Endothelial cell of umbilical vein (primary cell): Measurements from ENCODE around the gene PTPRT.

ENCODE experiments used
- CTCF ChIP-seq, 2 donors: IDR thresholded peaks; 1 replicate in 1 of 2; 2 replicates in 1 of 2; pipeline ENCODE4 v1.5.1; 2011; ENCODE audit warnings: low read length in 2 of 2, mild to moderate bottlenecking in 2 of 2, moderate library complexity in 2 of 2, control low read depth in 1 of 2, inconsistent platforms in 1 of 2, low read depth in 1 of 2; ENCODE audit not compliant: insufficient read depth in 1 of 2; ENCODE audit errors: extremely low read depth in 1 of 2
- EZH2 ChIP-seq: IDR thresholded peaks from 2 replicates; pipeline ENCODE4 v1.6.1; 2012; ENCODE audit warnings: borderline replicate concordance, low read depth, mild to moderate bottlenecking, moderate library complexity, low read length, inconsistent platforms; ENCODE audit not compliant: severe bottlenecking
- FOS ChIP-seq: IDR thresholded peaks from 2 replicates; pipeline ENCODE4 v1.6.1; 2011; ENCODE audit warnings: mild to moderate bottlenecking, low read length, moderate library complexity, borderline replicate concordance; ENCODE audit not compliant: insufficient read depth
- GATA2 ChIP-seq: IDR thresholded peaks from 2 replicates; pipeline ENCODE4 v1.7.0; 2011; ENCODE audit warnings: low read depth, mild to moderate bottlenecking, moderate library complexity, mixed read lengths, low read length; ENCODE audit not compliant: insufficient read length, insufficient read depth
- JUN ChIP-seq: IDR thresholded peaks from 2 replicates; pipeline ENCODE4 v1.6.1; 2011; ENCODE audit warnings: borderline replicate concordance, low read depth; ENCODE audit not compliant: insufficient read length, insufficient read depth
- MAX ChIP-seq: IDR thresholded peaks from 2 replicates; pipeline ENCODE4 v1.6.1; 2011; ENCODE audit not compliant: insufficient read depth, insufficient read length
- MYC ChIP-seq: IDR thresholded peaks from one replicate; pipeline ENCODE4 v1.6.1; 2011; ENCODE audit warnings: mild to moderate bottlenecking, low read depth, low read length
- POLR2A ChIP-seq: IDR thresholded peaks from 2 replicates; pipeline ENCODE4 v1.6.1; 2012; ENCODE audit warnings: low read depth, mild to moderate bottlenecking, control low read depth, low read length
- POLR2AphosphoS5 ChIP-seq: IDR thresholded peaks from 2 replicates; pipeline ENCODE4 v1.6.1; 2012; ENCODE audit warnings: low read depth, mild to moderate bottlenecking, control low read depth, low read length, moderate library complexity; ENCODE audit not compliant: insufficient read depth

DNA sequence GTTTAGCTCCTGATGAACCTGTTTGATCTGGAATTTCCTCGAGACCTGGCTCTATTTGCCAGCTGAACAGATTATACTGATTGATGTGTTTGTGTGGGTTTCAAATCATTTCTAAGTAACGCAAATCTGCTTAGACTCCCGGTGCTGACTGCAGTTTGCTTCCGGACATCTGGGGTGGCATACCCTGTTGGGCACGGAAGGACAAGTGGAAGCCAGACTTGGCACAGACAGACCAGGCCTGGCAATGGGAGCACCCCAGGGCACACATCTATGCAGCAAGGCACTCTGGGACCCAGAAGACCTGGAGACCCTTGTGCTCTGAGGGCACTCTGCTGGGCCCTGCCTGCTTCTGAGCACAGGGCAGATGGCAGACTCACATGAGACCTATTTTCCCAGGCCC is 1137.8 kb downstream of the PTPRT start:
- TF ChIP-seq CTCF (IDR thresholded peaks at IDR 0.05; ENCODE audit: extremely low read depth in 1 of 2, insufficient read depth in 1 of 2, low read depth in 1 of 2, low read length in 2 of 2) (no peak), EZH2 (no peak), POLR2AphosphoS5 (no peak), POLR2A (no peak), FOS (no peak), JUN (no peak), MYC (no peak), GATA2 (no peak), MAX (no peak)
